ENCODE results near the gene MYL7.

MYL7 gene, protein sequence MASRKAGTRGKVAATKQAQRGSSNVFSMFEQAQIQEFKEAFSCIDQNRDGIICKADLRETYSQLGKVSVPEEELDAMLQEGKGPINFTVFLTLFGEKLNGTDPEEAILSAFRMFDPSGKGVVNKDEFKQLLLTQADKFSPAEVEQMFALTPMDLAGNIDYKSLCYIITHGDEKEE

DNA sequence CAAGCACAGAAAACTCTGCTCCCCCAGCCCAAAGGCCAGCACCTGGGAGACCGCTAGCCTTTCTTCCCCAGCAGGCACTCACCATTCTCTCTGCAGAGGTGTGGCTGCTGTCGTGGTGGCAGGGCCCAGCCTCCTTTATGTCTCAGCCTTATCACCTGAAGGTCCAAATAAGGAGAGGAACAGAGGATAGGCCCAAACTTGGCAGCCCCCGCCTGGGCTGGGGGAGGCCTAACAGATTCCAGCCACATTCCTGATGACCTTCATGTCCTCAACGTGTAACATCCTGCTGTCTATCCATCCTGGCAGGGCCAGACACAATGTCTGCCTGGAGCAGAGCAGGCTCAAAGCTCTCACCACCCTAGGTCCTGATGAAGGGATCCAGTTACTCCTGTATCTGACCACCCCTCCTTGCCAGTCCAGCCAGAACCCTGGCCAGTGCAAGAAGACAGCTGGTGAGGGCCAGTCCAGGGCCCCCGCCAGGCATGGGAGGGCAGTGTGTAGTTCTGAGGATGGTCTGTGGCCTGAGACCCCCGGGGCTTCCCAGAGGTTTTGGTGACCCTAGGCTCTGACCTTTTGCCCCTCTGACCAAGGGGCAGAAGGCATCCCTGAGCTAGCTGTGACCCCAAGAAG is at the start of gene MYL7:
Gene MYL7, minus strand, starts transcription at position 112 of the 630 bp plus-strand sequence. Its CDS starts 27 bp downstream, at position 85.
- H3K79me2 ChIP-seq (ENCODE audit: insufficient read depth, low read depth) = no peaks in the 10 kb centered on the region

DNA sequence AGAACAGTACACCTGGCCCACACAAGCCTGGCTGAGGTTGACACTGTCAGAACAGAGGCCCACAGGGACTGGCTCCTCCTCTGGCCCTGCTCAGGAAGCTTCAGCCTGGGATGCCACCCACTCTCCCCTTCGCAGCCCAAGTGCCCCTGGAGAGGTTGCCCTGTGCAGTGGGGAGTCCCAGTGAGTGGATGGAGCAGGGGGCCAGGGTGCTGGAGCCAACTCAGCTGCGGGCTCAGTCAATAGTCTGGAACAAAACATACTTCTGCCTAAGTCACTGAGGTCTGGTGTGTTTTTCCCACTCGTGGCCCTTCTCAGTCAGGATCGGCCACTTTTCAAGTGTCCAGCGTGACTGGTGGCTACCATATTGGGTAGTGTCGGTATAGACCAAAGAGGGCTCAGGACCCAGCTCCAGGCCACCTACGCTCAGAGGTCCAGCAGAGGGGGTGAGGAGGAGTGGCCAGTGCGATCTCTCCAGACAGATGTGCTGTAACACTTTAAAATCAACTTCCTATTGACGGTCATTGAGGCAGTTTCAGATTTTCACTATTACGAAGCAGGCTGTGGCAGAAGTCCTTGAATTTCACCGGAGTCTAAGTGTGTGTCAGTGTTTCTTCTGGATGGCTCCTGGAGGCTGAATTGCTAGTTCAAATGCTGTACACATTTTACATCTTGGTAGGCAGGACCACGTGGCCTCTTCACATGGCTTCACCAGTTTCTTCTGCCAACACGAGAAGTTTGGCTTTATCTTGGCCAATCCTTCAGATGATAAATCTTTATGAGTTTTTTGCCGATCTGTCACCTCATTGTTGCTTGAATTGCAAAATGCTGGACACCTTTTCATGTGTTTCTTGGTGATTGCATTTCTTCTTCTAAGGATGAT is 49.1 kb upstream of the MYL7 start:
- Histone ChIP-seq H3K79me2 (ENCODE audit: insufficient read depth, low read depth) (no peaks in the 10 kb centered on the region), H3K27ac (no peak overlapping the region), H3K27me3 (ENCODE audit: insufficient read depth, low read depth) (no peaks in the 10 kb centered on the region), H3K4me1 (ENCODE audit: low read depth, poor library complexity, severe bottlenecking) (no peaks in the 10 kb centered on the region), H4K20me1 (ENCODE audit: insufficient read depth) (no peaks in the 10 kb centered on the region), H3K36me3 (ENCODE audit: insufficient read depth) (no peaks in the 10 kb centered on the region), H3K4me3 (IDR thresholded peaks at IDR 0.05; ENCODE audit: insufficient read depth, low read depth, low read length) (no peak overlapping the region), H3K4me2 (no peak overlapping the region), H3K9ac (no peak overlapping the region), H2AFZ (ENCODE audit: low read depth) (no peak overlapping the region)
- TF ChIP-seq, protein P1, sequence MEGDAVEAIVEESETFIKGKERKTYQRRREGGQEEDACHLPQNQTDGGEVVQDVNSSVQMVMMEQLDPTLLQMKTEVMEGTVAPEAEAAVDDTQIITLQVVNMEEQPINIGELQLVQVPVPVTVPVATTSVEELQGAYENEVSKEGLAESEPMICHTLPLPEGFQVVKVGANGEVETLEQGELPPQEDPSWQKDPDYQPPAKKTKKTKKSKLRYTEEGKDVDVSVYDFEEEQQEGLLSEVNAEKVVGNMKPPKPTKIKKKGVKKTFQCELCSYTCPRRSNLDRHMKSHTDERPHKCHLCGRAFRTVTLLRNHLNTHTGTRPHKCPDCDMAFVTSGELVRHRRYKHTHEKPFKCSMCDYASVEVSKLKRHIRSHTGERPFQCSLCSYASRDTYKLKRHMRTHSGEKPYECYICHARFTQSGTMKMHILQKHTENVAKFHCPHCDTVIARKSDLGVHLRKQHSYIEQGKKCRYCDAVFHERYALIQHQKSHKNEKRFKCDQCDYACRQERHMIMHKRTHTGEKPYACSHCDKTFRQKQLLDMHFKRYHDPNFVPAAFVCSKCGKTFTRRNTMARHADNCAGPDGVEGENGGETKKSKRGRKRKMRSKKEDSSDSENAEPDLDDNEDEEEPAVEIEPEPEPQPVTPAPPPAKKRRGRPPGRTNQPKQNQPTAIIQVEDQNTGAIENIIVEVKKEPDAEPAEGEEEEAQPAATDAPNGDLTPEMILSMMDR (conservative IDR thresholded peaks at IDR 0.05; ENCODE audit: low read depth, low read length) = no peak

More for the DNA sequence above, at the start of gene MYL7:
- TF ChIP-seq, protein P1 (conservative IDR thresholded peaks at IDR 0.05; ENCODE audit: low read depth, low read length) = no peak
- no peak within 1 kb of the TSS for H3K4me2 ChIP-seq
- H2AFZ ChIP-seq (ENCODE audit: low read depth) = no peak within 1 kb of the TSS
- H3K27me3 ChIP-seq (ENCODE audit: insufficient read depth, low read depth) = no peaks in the 10 kb centered on the region
- H3K4me1 ChIP-seq (ENCODE audit: low read depth, poor library complexity, severe bottlenecking) = no peaks in the 10 kb centered on the region
- H3K36me3 ChIP-seq (ENCODE audit: insufficient read depth) = no peaks in the 10 kb centered on the region
- no peak within 1 kb of the TSS for H3K4me3 ChIP-seq (IDR thresholded peaks at IDR 0.05; ENCODE audit: insufficient read depth, low read depth, low read length)
- no peak within 1 kb of the TSS for H3K9ac ChIP-seq
- no peaks in the 10 kb centered on the region for H4K20me1 ChIP-seq (ENCODE audit: insufficient read depth)
- no peak within 1 kb of the TSS for H3K27ac ChIP-seq

DNA sequence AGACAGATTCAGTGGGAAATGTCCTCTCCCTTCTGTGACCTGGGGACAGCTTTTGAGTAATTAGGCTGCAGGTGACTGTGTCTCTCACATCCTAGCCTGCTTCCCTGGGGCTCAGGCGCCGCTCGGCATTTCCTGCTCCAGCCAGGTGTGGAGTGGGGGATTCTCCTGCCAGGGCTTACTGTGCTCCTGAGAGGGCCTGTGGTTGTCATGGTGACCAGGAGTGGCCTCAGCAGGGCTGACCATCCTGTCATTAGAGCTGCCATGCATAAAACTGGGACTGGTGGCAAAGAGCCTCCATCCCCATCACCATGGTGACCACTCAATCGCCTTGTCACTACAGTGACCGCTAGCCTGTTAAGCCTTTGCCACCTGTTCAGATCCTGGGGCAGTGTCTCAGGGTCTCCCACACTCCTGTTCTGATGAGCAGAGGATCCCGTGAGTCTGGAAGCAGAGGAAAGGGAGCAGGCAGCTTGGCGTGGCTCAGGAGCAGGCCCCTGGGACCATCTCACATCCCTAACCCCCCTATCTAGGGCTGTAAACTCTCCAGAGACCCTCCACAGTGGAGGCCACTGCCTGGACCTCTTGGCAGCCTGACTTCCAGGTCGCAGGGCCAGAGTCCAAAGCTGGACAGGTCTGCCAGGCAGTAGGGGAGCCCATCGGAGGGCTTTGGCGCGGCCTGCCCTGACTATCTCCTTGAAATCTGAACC is 48.3 kb upstream of the MYL7 start, which contains the start of gene GCK:
Gene GCK, minus strand, starts transcription at position 154 of the 707 bp plus-strand sequence. CDS start 486 bp downstream, outside the sequence.
- Histone ChIP-seq H3K4me3 (IDR thresholded peaks at IDR 0.05; ENCODE audit: insufficient read depth, low read depth, low read length) (no peak within 1 kb of the TSS), H4K20me1 (ENCODE audit: insufficient read depth) (no peaks in the 10 kb centered on the region), H3K27ac (no peak within 1 kb of the TSS), H3K4me2 (no peak within 1 kb of the TSS), H3K9ac (no peak within 1 kb of the TSS), H2AFZ (ENCODE audit: low read depth) (no peak within 1 kb of the TSS), H3K79me2 (ENCODE audit: insufficient read depth, low read depth) (no peaks in the 10 kb centered on the region), H3K36me3 (ENCODE audit: insufficient read depth) (no peaks in the 10 kb centered on the region), H3K27me3 (ENCODE audit: insufficient read depth, low read depth) (no peaks in the 10 kb centered on the region), H3K4me1 (ENCODE audit: low read depth, poor library complexity, severe bottlenecking) (no peaks in the 10 kb centered on the region)
- TF ChIP-seq, protein P1 (conservative IDR thresholded peaks at IDR 0.05; ENCODE audit: low read depth, low read length) = no peak

DNA sequence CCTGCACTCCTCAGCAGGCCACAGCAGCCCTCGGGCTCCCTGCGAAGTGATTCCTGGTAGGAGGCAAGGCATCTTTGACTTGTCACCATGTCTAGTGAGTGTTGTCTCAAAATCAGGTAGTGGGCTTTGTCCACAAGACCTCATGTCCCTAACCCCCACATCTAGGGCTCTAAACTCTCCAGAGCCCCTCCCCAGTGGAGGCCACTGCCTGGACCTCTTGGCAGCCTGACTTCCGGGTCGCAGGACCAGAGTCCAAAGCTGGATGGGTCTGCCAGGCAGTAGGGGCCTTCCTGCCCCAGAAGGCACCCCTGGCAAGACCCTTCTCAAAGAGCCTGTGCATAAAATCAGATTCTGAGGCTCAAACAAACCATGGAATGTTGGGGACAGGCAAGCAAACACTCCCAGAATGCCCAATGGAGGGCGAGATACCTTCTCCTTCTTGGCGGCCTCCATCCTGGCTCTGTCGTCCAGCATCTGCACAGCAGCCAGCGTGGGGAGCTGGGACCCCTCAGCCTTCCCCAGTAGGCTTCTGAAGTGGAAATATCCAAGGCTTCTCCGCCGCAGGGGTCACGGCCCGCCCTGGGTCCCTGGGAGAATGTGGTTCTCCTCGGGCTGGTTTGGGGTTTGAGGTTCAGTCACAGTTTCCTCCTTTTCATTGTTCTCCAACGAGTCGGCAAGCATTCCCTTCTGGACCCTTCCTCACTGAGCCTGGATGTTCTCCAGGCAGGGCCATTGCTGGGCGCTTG is 47.5 kb upstream of the MYL7 start:
- Histone ChIP-seq H3K9ac (no peak overlapping the region), H3K4me3 (IDR thresholded peaks at IDR 0.05; ENCODE audit: insufficient read depth, low read depth, low read length) (no peak overlapping the region), H3K4me2 (no peak overlapping the region), H3K36me3 (ENCODE audit: insufficient read depth) (no peaks in the 10 kb centered on the region), H3K27me3 (ENCODE audit: insufficient read depth, low read depth) (no peaks in the 10 kb centered on the region), H3K27ac (no peak overlapping the region), H3K79me2 (ENCODE audit: insufficient read depth, low read depth) (no peaks in the 10 kb centered on the region), H2AFZ (ENCODE audit: low read depth) (no peak overlapping the region), H3K4me1 (ENCODE audit: low read depth, poor library complexity, severe bottlenecking) (no peaks in the 10 kb centered on the region), H4K20me1 (ENCODE audit: insufficient read depth) (no peaks in the 10 kb centered on the region)
- TF ChIP-seq, protein P1 (conservative IDR thresholded peaks at IDR 0.05; ENCODE audit: low read depth, low read length) = no peak
